Fibroblast of lung (primary cell): ENCODE data around the gene SDE2.

Source experiments
- EZH2 ChIP-seq: IDR thresholded peaks from 2 replicates; pipeline ENCODE4 v1.5.1; 2012; ENCODE audit warnings: low read length, control low read depth, mild to moderate bottlenecking; ENCODE audit errors: missing control alignments
- TF ChIP-seq, protein P1 (sequence below), 2 donors: IDR thresholded peaks in 1 of 2; conservative IDR thresholded peaks in 1 of 2; 1 replicate in 1 of 2; 2 replicates in 1 of 2; pipeline ENCODE4 v1.5.1; 2011 to 2012; ENCODE audit warnings: low read length in 2 of 2, control low read depth in 1 of 2, inconsistent platforms in 1 of 2, low read depth in 1 of 2, mild to moderate bottlenecking in 1 of 2

- TF ChIP-seq, protein P1, sequence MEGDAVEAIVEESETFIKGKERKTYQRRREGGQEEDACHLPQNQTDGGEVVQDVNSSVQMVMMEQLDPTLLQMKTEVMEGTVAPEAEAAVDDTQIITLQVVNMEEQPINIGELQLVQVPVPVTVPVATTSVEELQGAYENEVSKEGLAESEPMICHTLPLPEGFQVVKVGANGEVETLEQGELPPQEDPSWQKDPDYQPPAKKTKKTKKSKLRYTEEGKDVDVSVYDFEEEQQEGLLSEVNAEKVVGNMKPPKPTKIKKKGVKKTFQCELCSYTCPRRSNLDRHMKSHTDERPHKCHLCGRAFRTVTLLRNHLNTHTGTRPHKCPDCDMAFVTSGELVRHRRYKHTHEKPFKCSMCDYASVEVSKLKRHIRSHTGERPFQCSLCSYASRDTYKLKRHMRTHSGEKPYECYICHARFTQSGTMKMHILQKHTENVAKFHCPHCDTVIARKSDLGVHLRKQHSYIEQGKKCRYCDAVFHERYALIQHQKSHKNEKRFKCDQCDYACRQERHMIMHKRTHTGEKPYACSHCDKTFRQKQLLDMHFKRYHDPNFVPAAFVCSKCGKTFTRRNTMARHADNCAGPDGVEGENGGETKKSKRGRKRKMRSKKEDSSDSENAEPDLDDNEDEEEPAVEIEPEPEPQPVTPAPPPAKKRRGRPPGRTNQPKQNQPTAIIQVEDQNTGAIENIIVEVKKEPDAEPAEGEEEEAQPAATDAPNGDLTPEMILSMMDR (conservative IDR thresholded peaks at IDR 0.05 in 1 of 2, IDR thresholded peaks at IDR 0.05 in 1 of 2; ENCODE audit: low read depth in 1 of 2, low read length in 2 of 2) = no peak
- TF ChIP-seq EZH2 = no peak
Observed at GRCh38 chr1:225946082-225946620, 53.0 kb downstream of the SDE2 start.
